HG03469 (cell line): ENCODE results near the gene CATSPERB.
"Not testable (repeated sequence)": the region's sequence is repeated elsewhere in the genome, so short reads cannot be mapped to it uniquely, and the experiment has no call there.

Experiments
- ATAC-seq: cut with Tn5 transposase; IDR thresholded peaks from one replicate; pipeline ENCODE4 v1.9.1; 2021; ENCODE audit warnings: mild to moderate bottlenecking, moderate library complexity, moderate number of reproducible peaks; ENCODE audit not compliant: unreplicated experiment

The CATSPERB gene

DNA sequence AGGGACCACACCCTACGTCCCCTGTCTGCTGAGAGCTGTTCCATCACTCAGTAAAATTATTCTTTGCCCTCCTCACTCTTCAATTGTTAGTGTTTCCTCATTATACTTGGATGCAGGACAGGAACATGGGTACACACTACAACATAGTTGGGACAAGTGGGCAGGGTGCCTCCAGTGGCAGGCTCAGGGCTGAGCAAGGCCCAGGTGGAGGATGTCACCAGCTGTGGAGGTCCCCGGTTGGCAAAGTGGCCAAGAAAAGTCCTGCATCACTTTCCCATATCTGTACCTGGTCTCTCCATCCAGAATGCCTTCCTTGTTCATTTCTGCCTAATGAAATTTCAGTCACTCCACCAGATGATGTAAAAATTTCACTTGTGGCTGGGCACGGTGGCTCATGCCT, 149.1 kb downstream of the CATSPERB start:
- no peak for ATAC-seq

- ATAC-seq = no peak
Observed at GRCh38 chr14:91580876-91581577, 150.9 kb downstream of the CATSPERB start.

DNA sequence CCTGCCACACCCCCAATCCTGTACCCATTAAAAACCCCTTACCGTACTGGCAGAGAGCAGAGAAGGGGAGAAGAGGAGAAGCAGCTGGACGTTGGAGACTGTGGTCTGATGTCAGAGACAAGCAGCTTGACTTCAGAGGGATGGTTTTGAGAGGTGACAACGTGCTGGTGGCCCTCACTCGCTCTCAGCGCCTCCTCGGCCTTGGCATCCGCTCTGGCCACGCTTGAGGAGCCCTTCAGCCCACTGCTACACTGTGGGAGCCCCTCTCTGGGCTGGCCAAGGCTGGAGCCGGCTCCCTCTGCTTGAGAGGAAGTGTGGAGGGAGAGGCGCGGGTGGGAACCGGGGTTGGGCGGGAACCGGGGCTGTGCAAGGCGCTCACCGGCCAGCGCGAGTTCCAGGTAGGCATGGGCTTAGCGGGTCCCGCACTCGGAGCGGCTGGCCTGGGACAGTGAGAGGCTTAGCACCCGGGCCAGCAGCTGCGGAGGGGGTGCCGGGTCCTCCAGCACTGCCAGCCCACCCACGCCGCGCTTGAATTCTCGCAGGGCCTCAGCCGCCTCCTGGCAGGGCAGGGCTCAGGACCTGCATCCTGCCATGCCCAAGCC, 154.2 kb downstream of the CATSPERB start:
- ATAC-seq = no peak

DNA sequence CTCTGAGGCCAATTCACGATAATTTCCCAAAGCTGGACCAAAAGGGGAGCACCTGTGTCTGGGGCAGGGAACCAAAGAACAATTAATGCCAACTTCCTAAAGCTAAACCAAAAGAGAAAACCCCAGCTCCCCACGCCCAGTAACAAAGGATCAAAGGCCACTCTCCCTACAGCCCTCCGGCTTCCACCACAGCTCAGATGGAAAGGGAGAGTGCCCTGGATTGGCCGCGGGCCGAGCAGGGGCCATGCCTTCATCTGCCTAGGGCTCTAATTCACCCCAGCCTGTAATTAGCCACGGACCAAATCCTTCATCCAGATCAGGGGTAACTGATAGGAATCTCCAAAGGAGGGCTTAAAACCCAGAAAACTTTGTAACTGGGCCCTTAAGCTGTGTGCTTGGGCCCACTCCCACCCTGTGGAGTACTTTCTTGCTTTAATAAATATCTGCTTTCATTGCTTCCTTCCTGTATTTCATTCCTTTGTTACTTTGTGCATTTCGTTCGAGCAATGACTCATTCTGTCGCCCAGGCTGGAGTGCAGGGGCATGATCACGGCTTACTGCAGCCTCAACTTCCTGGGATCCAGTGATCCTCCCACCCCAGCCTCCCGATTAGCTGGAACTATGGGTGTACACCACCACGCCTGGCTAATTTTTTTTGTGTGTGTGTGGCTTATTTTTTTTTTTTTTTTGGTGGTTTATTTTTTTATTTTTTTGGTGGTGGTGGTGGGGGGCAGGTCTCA, 156.2 kb downstream of the CATSPERB start:
- ATAC-seq = no peak

DNA sequence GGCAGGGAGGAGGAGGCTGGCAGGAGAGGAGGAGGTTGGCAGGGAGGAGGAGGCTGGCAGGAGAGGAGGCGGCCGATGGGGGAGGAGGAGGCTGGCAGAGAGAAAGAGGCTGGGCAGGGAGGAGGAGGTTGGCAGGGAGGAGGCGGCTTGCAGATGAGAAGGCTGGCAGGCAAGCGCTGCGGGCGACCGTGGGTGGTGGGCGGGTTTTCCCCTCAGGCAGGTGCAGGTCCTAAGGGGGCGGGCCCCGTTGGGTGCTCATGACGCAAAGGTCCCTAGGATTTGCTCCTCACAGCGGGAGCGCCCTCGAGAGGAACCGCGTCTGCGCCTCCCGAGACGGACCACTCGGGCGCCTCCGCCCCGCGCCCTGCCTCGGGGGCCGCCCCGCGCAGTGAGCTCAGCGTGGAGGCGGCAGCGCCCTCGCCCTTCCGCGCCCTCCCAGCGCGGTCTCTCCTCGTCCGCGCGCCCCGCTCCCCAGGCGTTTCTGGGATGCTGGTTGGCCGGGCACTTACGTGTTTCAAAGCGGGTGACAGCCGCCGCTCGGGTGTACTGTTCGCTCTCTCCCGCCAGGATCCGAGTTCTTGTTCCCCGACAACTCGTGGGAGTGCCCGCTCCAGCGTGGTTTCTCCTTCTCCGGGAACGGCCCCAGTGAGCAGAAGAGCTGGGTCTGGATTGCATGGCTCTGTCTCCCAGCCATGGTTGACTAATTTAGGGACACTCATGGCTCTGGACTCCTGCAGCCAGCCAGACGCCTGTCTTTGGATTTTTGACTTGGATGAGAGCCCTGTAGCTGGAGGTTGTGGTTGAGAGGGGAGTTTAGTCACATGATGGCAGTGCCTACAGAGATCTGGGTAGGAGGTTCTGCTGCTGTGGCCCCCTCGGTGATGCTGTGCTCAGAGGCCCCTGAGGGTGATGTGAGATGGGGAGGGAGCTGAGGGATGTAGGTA, 157.7 kb downstream of the CATSPERB start:
- no peak for ATAC-seq

DNA sequence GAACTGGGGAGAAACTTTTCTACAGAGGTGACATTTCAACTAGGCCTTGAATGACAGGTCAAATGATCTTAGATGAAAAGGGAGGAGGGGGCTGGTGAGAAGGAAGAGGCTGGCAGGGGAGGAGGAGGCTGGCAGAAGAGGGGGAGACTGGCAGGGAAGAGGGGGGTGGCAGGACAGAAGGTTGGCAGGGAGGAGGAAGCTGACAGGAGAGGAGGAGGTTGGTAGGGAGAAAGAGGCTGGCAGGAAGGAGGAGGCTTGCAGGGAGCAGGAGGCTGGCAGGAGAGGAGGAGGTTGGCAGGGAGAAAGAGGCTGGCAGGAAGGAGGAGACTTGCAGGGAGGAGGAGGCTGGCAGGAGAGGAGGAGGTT, 158.4 kb downstream of the CATSPERB start:
- no peak for ATAC-seq

- ATAC-seq = no peak
Observed at GRCh38 chr14:91570021-91570420, 161.9 kb downstream of the CATSPERB start.

DNA sequence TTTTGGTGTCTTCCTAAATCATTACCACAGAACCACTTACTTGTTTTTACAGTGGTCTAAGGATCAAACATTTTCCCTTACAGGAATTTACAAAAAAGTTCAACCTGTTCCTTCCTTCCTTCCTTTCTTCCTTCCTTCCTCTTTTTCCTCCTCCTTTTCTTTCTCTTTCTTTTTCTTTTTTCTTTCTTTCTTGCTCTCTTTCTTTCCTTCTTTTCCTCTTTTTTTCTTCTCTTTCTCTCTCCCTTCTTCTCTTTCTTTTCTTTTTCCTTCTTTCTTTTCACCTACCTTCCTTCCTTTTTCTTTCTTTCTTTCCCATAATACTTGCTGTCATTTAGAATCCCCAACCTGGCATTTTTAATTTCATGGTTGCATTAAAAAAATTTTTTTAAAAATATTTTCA, 162.6 kb downstream of the CATSPERB start:
- no peak for ATAC-seq

- ATAC-seq = no peak
Observed at GRCh38 chr14:91568626-91569025, 163.3 kb downstream of the CATSPERB start.

DNA sequence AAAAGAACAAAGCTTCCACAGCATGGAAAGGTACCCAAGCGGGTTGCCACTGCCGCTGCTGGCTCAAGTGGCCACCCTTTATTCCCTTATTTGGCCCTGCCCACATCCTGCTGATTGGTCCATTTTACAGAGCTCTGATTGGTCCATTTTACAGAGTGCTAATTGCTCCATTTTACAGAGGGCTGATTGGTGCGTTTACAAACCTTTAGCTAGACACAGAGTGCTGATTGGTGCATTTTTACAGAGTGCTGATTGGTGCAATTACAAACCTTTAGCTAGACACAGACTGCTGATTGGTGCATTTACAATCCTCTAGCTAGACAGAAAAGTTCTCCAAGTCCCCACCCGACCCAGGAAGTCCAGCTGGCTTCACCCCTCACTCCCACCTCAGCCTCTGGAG, 164.1 kb downstream of the CATSPERB start:
- ATAC-seq = not testable (repeated sequence)

- ATAC-seq = no peak
Observed at GRCh38 chr14:91555531-91555930, 176.4 kb downstream of the CATSPERB start.

- ATAC-seq = no peak
Observed at GRCh38 chr14:91554535-91555332, 177.2 kb downstream of the CATSPERB start.

DNA sequence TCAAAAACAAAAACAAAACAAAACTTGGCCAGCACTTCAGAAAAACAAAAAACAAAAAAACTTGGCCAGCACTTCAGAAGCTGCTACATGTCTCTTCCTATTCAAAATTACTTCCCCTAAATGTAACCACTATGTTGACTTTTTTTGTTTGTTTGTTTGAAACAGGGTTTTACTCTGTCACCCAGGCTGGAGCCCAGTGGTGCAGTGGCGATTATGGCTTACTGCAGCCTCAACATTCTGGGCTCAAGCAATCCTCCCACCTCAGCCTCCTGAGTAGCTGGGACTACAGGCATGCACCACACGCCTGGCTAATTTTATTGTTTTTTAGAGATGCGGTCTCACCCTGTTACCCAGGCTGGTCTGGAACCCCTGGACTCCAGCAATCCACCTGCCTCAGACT, 183.8 kb downstream of the CATSPERB start:
- ATAC-seq = no peak

DNA sequence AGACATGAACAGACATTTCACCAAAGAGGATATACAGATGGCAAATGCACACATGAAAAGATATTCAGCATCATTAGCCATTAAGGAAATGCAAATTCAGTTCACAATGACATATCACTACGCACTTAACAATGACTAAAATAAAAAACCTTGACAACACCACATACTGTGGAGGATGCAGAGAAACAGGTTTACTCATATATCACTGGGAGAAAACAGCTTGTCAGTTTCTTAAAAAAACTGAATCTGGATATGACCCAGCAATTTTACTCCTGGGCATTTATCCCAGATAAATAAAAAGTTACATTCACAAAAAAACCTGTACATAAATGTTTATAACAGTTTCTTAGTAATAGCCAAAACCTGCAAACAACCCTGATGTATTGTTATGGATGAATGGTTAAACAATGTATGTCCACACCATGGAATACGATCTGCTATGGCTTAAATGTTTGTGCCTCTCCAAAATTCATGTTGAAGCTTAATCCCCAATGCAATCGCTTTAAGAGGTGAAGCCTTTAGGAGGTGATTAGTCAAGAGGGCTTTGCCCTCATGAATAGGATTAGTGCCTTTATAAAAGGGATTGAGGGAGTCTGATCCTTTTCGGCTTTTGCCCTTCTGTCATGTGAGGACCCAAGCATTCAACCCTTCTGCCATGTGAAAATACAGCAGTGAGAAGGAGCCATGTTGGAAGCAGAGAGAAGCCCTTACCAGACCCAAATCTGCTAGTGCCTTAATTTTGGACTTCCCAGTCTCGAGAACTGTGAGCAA, 185.8 kb downstream of the CATSPERB start:
- ATAC-seq = no peak

DNA sequence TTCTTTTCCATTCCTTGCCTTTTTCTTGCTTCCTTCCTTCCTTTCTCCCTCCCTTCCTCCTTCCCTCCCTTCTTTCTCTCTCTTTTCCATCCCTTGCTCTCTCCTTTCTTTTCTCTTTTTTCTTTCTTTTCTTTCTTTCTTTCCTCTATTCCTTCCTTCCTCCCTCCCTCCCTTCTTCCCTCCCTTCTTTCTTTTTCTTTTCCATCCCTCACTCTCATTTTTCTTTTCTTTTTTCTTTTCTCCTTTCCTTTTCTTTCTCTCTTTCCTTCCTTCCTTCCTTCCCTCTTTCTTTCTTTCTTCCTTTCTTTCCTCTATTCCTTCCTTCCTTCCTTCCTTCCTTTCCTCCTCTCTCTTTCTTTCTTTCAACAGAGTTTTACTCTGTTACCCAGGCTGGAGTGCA, 186.7 kb downstream of the CATSPERB start:
- ATAC-seq = no peak

DNA sequence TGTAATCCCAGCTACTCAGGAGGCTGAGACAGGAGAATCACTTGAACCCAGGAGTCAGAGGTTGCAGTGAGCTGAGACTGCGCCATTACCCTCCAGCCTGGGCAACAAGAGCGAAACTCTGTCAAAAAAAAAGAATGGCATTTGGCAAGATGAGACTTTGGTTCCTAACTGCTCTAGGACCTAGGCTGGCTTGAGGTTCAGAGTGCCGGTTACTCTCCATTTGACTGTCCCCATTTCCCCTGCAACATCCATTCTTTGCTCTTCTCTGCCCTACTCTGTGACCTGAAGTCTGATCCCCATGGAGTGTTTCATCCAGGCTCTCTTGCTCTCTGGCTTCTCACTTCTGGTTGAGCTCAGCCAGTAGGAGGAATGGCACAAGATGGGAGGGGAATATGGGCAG, 195.6 kb downstream of the CATSPERB start:
- ATAC-seq = no peak

DNA sequence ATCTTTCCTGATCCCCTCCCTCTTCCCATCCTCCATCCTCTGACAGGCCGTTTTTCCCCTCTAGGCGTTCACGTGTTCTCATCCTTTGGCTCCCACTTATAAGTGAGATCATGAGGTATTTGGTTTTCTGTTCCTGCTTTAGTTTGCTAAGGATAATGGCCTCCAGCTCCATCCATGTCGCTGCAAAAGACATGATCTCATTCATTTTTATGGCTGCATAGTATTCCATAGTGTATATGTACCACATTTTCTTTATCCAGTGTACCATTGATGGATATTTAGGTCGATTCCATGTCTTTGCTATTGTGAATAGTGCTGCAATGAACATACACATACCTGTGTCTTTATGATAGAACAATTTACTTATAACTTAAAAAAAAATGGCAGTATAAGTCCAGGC, 197.8 kb downstream of the CATSPERB start:
- ATAC-seq = not testable (repeated sequence)

DNA sequence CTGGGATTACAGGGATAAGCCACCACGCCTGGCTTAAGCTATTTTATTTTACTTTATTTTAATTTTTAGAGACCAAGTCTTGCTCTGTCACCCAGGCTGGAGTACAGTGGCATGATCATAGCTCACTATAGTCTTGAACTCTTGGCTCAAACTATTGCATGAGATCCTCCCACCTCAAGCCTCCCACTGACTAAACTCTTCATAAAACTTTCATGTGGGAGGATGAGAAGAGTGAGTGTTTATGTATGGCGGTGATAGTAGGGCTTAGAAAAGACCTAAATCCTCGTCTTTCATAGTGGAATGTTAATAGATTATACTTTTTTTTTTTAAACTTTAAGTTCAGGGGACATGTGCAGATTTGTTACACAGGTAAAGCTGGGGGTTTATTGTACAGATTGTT, 198.3 kb downstream of the CATSPERB start:
- ATAC-seq = no peak
